ENCODE measurements around the gene UPF3B.
"Not testable (repeated sequence)": the region's sequence is repeated elsewhere in the genome, so short reads cannot be mapped to it uniquely, and the experiment has no call there.

Gene UPF3B

DNA sequence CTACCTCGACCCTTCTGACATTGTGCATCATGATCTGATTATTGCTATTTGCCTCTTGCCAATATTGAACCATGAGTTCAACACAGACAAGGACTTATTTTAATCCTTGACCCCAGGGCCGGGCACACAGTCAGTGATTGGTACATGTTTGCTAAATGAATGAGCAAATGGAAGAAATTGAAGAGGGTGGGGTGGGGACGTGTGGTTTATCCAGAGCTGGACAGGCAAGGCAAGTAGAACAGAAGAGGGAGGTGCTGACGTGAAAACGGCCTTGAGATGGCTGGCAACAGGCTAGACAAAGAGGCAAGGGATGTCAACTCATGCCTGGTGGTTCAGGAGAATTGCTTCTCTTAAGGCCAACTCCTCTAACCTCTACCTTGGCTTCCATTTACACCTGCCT is 28.5 kb downstream of the UPF3B start:
- not testable (repeated sequence) for DNase-seq (ENCODE audit: low spot score)

DNA sequence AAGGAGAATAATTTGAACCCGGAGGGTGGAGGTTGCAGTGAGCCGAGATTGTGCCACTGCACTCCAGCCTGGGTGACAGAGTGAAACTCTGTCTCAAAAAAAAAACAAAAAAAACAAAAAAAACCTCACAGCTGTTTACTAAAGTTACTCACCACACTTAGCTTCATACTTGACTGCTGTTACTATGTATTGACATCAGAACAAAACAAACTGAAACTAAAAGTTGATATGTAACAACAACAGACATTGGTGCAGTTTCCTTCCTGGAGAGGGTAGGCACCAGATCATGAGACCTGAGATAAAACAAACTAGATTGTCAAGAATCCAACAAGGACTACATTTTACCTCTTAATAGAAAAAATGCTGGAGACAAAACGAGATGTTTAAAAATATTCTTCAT is 31.1 kb downstream of the UPF3B start:
- DNase-seq (ENCODE audit: low spot score), result not testable (repeated sequence)

DNA sequence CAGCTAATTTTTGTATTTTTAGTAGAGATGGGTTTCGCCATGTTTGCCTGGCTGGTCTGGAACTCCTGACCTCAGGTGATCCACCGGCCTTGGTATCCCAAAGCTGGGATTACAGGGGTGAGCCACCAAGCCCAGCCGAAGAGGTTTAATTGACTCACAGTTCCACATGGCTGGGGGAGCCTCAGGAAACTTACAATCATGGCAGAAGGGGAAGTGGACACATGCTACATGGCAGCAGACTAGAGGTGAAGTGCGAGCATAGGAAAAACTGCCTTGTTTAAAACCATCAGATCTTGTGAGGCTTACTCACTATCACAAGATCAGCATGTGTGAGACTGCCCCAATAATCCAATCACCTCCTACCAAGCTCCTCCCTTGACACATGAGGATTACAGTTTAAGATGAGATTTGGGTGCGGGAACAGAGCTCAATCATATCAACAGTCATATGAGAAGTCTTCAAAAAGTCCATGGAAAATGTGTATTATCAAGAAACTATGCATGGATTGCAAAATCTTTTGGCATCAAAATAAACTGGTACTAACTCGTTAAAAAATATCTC is 35.6 kb downstream of the UPF3B start:
- no peak for DNase-seq (ENCODE audit: low spot score)

DNA sequence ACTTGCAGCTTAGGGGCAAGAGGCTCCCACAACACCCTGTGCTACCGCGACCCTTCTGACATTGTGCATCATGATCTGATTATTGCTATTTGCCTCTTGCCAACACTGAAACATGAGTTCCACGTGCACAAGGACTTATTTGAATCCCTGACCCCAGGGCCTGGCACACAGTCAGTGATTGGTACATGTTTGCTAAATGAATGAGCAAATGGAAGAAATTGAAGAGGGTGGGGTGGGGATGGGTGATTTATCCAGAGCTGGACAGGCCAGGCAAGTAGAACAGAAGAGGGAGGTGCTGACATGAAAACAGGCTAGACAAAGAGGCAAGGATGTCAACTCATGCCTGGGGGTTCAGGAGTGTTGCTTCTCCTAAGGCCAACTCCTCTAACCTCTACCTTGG is 36.5 kb downstream of the UPF3B start:
- DNase-seq (ENCODE audit: low spot score), result no peak

DNA sequence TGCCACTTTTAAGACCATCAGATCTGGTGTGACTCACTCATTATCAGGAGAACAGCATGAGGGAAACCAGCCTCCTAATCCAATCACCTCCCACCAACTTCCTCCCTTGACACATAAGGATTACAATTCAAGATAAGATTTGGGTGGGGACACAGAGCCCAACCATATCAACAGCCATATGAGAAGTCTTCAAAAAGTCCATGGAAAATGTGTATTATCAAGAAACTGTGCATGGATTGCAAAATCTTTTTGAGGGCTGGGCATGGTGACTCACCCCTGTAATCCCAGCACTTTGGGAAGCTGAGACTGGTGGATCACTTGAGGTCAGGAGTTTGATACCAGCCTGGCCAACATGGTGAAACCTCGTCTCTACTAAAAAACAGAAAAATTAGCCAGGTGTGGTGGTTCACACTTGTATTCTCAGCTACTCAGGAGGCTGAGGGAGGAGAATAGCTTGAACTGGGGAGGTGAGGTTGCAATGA is 43.5 kb downstream of the UPF3B start:
- no peak for DNase-seq (ENCODE audit: low spot score)

DNA sequence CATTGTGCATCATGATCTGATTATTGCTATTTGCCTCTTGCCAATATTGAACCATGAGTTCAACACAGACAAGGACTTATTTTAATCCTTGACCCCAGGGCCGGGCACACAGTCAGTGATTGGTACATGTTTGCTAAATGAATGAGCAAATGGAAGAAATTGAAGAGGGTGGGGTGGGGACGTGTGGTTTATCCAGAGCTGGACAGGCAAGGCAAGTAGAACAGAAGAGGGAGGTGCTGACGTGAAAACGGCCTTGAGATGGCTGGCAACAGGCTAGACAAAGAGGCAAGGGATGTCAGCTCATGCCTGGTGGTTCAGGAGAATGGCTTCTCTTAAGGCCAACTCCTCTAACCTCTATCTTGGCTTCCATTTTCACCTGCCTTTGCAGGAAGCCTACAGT is 44.3 kb downstream of the UPF3B start:
- not testable (repeated sequence) for DNase-seq (ENCODE audit: low spot score)

DNA sequence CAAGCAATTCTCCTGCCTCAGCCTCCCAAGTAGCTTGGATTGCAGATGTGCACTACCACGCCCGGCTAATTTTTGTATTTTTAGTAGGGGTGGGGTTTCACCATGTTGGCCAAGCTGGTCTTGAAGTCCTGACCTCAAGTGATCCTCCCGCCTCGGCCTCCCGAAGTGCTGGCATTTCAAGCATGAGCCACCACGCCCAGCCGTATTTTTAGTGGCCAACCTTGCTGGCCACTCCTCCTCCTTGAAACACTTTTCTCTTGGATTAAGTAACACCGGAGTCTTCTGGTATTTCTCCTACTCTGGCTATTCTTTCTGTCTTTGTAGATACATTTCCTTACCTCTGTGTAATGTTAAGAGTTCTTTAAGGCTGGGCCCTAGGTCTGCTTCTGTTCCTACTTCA is 50.2 kb downstream of the UPF3B start:
- DNase-seq (ENCODE audit: low spot score), result no peak

DNA sequence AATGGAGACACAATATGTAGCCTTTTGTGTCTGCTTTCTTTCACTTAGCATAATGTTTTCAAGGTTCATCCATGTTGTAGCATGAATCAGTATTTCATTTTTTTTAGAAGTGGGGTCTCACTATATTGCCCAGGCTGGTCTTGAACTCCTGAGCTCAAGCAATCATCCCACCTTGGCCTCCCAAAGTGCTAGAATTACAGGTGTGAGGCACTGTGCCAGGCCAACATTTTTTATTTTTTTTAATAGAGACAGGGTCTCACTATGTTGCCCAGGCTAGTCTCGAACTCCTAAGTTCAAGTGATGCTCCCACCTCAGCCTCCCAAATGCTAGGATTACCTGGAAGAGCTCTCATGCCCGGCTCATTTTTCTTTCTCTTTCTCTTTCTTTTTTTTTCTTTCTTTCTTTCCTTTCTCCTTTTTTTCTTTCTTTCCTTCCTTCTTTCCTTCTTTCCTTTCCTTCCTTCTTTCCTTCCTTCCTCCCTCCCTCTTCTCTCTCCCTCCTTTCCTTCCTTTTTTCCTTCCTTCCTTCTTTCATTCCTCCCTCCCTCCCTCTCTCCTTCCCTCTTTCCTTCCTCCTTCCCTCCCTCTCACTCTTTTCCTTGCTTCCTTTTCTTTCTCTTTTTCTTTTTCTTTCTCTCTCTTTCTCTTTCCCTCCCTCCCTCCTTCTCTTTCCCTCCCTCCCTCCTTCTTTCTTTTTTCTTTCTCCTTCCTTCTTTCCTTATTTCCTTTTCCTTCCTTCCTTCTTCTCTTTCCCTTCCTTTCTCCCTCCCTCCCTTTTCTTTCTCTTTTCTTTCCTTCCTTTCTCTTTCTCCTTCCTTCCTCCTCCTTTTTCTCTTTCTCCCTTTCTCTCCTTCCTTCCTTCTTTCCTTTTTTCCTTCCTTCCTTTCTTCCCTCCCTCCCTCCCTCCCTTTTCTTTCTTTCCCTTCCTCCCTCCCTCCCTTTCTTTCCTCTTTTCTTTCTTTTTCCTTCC is 51.2 kb downstream of the UPF3B start:
- no peak for DNase-seq (ENCODE audit: low spot score)

DNA sequence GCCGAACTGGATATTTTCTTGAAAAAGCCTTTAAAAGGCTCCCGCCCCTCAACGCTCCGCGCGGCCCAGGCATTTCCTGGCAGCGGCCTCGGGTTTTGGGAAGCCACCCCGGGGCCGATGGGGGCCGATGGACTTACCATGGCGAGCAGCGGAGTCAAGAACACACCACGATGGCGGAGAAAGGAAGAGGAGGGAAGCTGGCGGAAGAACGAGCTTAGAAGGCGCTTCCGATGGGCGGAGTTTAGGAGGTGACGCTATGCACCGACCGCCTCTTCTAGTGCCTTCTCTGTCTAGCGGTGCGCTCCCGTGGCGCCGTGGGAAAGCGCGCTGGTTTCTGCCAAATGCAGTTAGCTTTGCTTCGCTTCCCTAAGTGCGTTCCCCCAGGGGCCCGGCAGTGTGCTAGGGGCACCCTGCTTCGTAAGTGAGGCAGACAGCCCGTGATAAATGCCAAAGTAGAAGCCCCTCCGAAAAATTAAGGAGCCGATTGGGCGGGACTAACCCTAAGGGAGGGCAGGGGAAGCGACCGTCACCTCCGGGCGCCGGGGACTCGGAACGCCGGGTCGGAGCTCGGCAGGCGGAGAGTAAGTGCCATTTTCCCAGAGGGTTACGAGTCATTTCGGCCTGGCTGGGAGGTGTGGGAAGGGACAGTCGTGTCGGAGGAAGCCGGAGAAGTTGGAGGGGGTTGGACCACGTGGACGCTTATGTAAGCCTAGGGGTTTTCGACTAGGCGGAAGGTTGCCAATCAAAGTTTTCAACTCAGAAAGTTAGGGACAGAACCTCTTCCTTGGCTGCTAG is 61.1 kb downstream of the UPF3B start, which contains the start of gene RPL39:
Gene RPL39, minus strand, starts transcription at position 194 of the 795 bp plus-strand sequence. Its CDS starts 54 bp downstream, at position 140.
- DNase-seq (ENCODE audit: low spot score), result peak; percentile 82

DNA sequence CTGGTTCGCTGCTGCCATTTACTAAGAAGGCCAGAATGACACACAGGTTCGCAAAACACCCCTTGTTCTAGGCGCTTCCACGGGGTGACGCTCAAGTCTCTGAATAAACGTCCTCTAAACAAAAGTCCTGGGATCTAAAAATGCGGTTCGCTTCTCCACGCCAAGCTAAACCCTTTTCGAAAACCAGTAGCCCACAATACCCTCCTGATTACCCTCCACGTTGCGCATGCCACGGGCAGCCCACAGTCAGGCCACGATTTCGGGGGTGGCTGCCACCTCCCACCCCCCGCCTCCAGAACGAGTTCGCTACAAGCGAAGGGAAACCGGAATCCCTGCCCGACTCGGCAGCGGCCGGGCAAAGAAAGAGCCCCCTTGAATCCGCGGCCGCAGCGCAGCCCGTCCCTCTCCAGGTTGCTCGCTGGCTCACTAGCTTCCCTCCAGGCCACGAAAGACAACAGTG is 61.8 kb downstream of the UPF3B start:
- DNase-seq (ENCODE audit: low spot score), result no peak

DNA sequence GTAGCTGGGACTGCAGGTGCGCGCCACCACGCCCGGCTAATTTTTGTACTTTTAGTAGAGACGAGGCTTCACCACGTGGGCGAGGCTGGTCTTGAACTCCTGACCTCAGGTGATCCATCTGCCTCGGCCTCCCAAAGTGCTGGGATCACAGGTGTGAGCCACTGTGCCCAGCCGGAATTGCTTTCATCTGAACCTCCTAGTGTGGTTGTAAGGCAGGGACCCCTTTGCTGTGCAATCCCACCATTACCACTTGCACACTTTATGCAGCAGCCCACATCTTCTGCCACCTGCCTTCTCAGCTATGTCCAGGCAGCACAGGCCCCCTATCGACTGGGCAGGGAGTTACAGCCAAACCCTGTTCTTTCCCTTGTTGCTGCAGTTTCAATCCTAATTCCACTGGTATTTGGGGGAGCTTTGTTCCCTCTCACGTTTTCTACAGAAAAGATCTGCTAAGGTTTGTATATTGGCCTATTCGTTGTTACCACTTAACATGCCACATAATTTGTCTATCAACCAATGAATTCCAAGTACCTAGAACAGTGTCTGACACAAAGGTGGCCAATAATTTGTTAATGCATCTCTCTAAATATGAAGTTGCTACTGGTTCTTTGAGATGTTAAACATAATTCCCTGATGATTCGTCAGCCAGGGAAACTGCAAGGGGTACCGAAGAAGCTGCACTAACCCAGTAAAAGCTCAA is 67.9 kb downstream of the UPF3B start:
- DNase-seq (ENCODE audit: low spot score), result no peak
